ENCODE measurements around the gene DST. TPM values are rescaled to one million over a fixed set of nuclear protein-coding genes. Genes with fewer than 3 reads are reported as not detected.

Gene DST
- total RNA-seq, 1 experiment from 2014 or later = 71.8 TPM

DNA sequence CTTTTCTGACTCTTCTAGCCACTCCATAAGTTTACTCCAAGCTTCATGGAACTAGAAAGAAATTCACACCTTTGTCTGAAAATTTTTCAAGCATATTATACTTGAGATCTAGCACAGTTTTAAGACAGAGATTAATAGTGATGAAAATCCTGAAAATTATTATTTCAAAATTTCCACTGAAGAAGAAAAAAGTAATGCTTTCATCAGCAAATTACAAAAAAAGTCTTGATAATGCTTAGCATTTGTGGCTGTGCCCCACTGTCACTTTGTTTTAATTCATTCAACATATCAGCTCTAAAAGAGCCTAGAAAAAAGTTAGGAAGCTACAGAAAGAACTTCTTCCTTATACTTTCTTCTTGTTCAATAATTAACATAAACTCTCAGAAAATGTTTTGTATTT lies 153.1 kb downstream of the DST start:
- no peak overlapping the region for H3K4me3 ChIP-seq (ENCODE audit: low read depth, low read length, poor library complexity, severe bottlenecking)
- no TSS peak for BruUV-seq (replicated peaks)
- CTCF ChIA-PET = no interaction called here
- H3K9me3 ChIP-seq (ENCODE audit: low read depth, low read length, poor library complexity, severe bottlenecking) = no peaks in the 10 kb centered on the region
- no peak overlapping the region for H3K27ac ChIP-seq (ENCODE audit: low read depth, low read length, poor library complexity, severe bottlenecking)
- POLR2A ChIA-PET (ENCODE audit: low non-redundant PET) = interaction anchor here (0.6 kb wide), 1 partner anchor 52 kb away, joined by 3 read pairs; no protein-coding TSS in a partner anchor
- no peaks in the 10 kb centered on the region for H3K27me3 ChIP-seq (replicated peaks; ENCODE audit: insufficient read depth, low read depth, low read length, poor library complexity)
- DNase-seq (ENCODE audit: low spot score) = no peak
- H3K36me3 ChIP-seq (ENCODE audit: insufficient read depth, low read length, poor library complexity, severe bottlenecking) = peaks cover 13% of the 10 kb centered on the region
- H3K4me1 ChIP-seq (ENCODE audit: insufficient read depth, low read length, poor library complexity, severe bottlenecking) = no peaks in the 10 kb centered on the region
- TF ChIP-seq EZH2 (IDR thresholded peaks at IDR 0.05; ENCODE audit: borderline replicate concordance, low read depth, low read length, poor library complexity, severe bottlenecking) (no peak), CTCF (conservative IDR thresholded peaks at IDR 0.05; ENCODE audit: low read depth, low read length) (no peak)
- intact Hi-C loops (cut with micrococcal nuclease; ENCODE audit: unreplicated experiment) = no loop called here

- intact Hi-C loops (cut with micrococcal nuclease; ENCODE audit: unreplicated experiment) = no loop called here
- CTCF ChIA-PET = no interaction called here
Observed at GRCh38 chr6:56488281-56488680, 154.4 kb downstream of the DST start.

GRCh38 chr6:56486681-56487080 lies 156.0 kb downstream of the DST start:
- ChIA-PET CTCF (no interaction called here), POLR2A (ENCODE audit: low non-redundant PET) (no interaction called here)
- Histone ChIP-seq H3K27ac (ENCODE audit: low read depth, low read length, poor library complexity, severe bottlenecking) (no peak overlapping the region), H3K36me3 (ENCODE audit: insufficient read depth, low read length, poor library complexity, severe bottlenecking) (peaks cover 2% of the 10 kb centered on the region), H3K4me3 (ENCODE audit: low read depth, low read length, poor library complexity, severe bottlenecking) (no peak overlapping the region), H3K4me1 (ENCODE audit: insufficient read depth, low read length, poor library complexity, severe bottlenecking) (no peaks in the 10 kb centered on the region), H3K27me3 (replicated peaks; ENCODE audit: insufficient read depth, low read depth, low read length, poor library complexity) (no peaks in the 10 kb centered on the region), H3K9me3 (ENCODE audit: low read depth, low read length, poor library complexity, severe bottlenecking) (no peaks in the 10 kb centered on the region)
- no peak for DNase-seq (ENCODE audit: low spot score)
- BruUV-seq (replicated peaks) = no TSS peak
- TF ChIP-seq EZH2 (IDR thresholded peaks at IDR 0.05; ENCODE audit: borderline replicate concordance, low read depth, low read length, poor library complexity, severe bottlenecking) = no peak
- TF ChIP-seq CTCF (conservative IDR thresholded peaks at IDR 0.05; ENCODE audit: low read depth, low read length) = no peak
- intact Hi-C loops (cut with micrococcal nuclease; ENCODE audit: unreplicated experiment) = no loop called here

More at GRCh38 chr6:56488281-56488680, 154.4 kb downstream of the DST start:
- TF ChIP-seq CTCF (conservative IDR thresholded peaks at IDR 0.05; ENCODE audit: low read depth, low read length) = no peak
- TF ChIP-seq EZH2 (IDR thresholded peaks at IDR 0.05; ENCODE audit: borderline replicate concordance, low read depth, low read length, poor library complexity, severe bottlenecking) = no peak
- no peak for DNase-seq (ENCODE audit: low spot score)
- H3K9me3 ChIP-seq (ENCODE audit: low read depth, low read length, poor library complexity, severe bottlenecking) = no peaks in the 10 kb centered on the region
- H3K27ac ChIP-seq (ENCODE audit: low read depth, low read length, poor library complexity, severe bottlenecking) = no peak overlapping the region
- POLR2A ChIA-PET (ENCODE audit: low non-redundant PET) = no interaction called here
- BruUV-seq (replicated peaks) = no TSS peak
- H3K4me1 ChIP-seq (ENCODE audit: insufficient read depth, low read length, poor library complexity, severe bottlenecking) = no peaks in the 10 kb centered on the region
- no peaks in the 10 kb centered on the region for H3K27me3 ChIP-seq (replicated peaks; ENCODE audit: insufficient read depth, low read depth, low read length, poor library complexity)
- H3K4me3 ChIP-seq (ENCODE audit: low read depth, low read length, poor library complexity, severe bottlenecking) = no peak overlapping the region
- peaks cover 13% of the 10 kb centered on the region for H3K36me3 ChIP-seq (ENCODE audit: insufficient read depth, low read length, poor library complexity, severe bottlenecking)
